ENCODE results near the gene AKNAD1.

AKNAD1 gene

GRCh38 chr1:108843390-108844137, 13.3 kb downstream of the AKNAD1 start:
- Histone ChIP-seq H3K4me1 (ENCODE audit: control insufficient read depth, insufficient read depth, low read length) (no peaks in the 10 kb centered on the region), H3K4me3 (ENCODE audit: low read depth, low read length) (no peak overlapping the region), H3K36me3 (ENCODE audit: control insufficient read depth, insufficient read depth, low read length) (no peaks in the 10 kb centered on the region), H3K27me3 (ENCODE audit: control insufficient read depth, insufficient read depth, low read length) (no peaks in the 10 kb centered on the region), H3K9me3 (ENCODE audit: control insufficient read depth, insufficient read depth, low read length) (no peaks in the 10 kb centered on the region), H3K9ac (ENCODE audit: low read depth, low read length) (no peak overlapping the region)

GRCh38 chr1:108842525-108843181, 14.2 kb downstream of the AKNAD1 start:
- H3K4me1 ChIP-seq (ENCODE audit: control insufficient read depth, insufficient read depth, low read length), result no peaks in the 10 kb centered on the region
- H3K4me3 ChIP-seq (ENCODE audit: low read depth, low read length), result no peak overlapping the region
- no peaks in the 10 kb centered on the region for H3K36me3 ChIP-seq (ENCODE audit: control insufficient read depth, insufficient read depth, low read length)
- H3K9ac ChIP-seq (ENCODE audit: low read depth, low read length), result no peak overlapping the region
- H3K27me3 ChIP-seq (ENCODE audit: control insufficient read depth, insufficient read depth, low read length), result no peaks in the 10 kb centered on the region
- H3K9me3 ChIP-seq (ENCODE audit: control insufficient read depth, insufficient read depth, low read length), result no peaks in the 10 kb centered on the region

GRCh38 chr1:108841703-108842102, 15.2 kb downstream of the AKNAD1 start:
- Histone ChIP-seq H3K9ac (ENCODE audit: low read depth, low read length) (no peak overlapping the region), H3K4me1 (ENCODE audit: control insufficient read depth, insufficient read depth, low read length) (no peaks in the 10 kb centered on the region), H3K36me3 (ENCODE audit: control insufficient read depth, insufficient read depth, low read length) (no peaks in the 10 kb centered on the region), H3K4me3 (ENCODE audit: low read depth, low read length) (no peak overlapping the region), H3K9me3 (ENCODE audit: control insufficient read depth, insufficient read depth, low read length) (no peaks in the 10 kb centered on the region), H3K27me3 (ENCODE audit: control insufficient read depth, insufficient read depth, low read length) (no peaks in the 10 kb centered on the region)

- H3K4me3 ChIP-seq (ENCODE audit: low read depth, low read length), result no peak overlapping the region
- peaks cover 2% of the 10 kb centered on the region for H3K4me1 ChIP-seq (ENCODE audit: control insufficient read depth, insufficient read depth, low read length)
- H3K36me3 ChIP-seq (ENCODE audit: control insufficient read depth, insufficient read depth, low read length), result no peaks in the 10 kb centered on the region
- H3K9ac ChIP-seq (ENCODE audit: low read depth, low read length), result no peak overlapping the region
- H3K9me3 ChIP-seq (ENCODE audit: control insufficient read depth, insufficient read depth, low read length), result no peaks in the 10 kb centered on the region
- no peaks in the 10 kb centered on the region for H3K27me3 ChIP-seq (ENCODE audit: control insufficient read depth, insufficient read depth, low read length)
Observed at GRCh38 chr1:108832929-108833328, 24.0 kb downstream of the AKNAD1 start.

GRCh38 chr1:108831225-108831624, 25.7 kb downstream of the AKNAD1 start:
- H3K4me3 ChIP-seq (ENCODE audit: low read depth, low read length), result no peak overlapping the region

GRCh38 chr1:108830119-108831008, 26.5 kb downstream of the AKNAD1 start:
- Histone ChIP-seq H3K4me3 (ENCODE audit: low read depth, low read length) (no peak overlapping the region), H3K4me1 (ENCODE audit: control insufficient read depth, insufficient read depth, low read length) (peaks cover 2% of the 10 kb centered on the region), H3K36me3 (ENCODE audit: control insufficient read depth, insufficient read depth, low read length) (no peaks in the 10 kb centered on the region), H3K9me3 (ENCODE audit: control insufficient read depth, insufficient read depth, low read length) (no peaks in the 10 kb centered on the region), H3K27me3 (ENCODE audit: control insufficient read depth, insufficient read depth, low read length) (no peaks in the 10 kb centered on the region), H3K9ac (ENCODE audit: low read depth, low read length) (no peak overlapping the region)

More at GRCh38 chr1:108831225-108831624, 25.7 kb downstream of the AKNAD1 start:
- H3K9me3 ChIP-seq (ENCODE audit: control insufficient read depth, insufficient read depth, low read length), result no peaks in the 10 kb centered on the region
- no peak overlapping the region for H3K9ac ChIP-seq (ENCODE audit: low read depth, low read length)
- peaks cover 2% of the 10 kb centered on the region for H3K4me1 ChIP-seq (ENCODE audit: control insufficient read depth, insufficient read depth, low read length)
- H3K27me3 ChIP-seq (ENCODE audit: control insufficient read depth, insufficient read depth, low read length), result no peaks in the 10 kb centered on the region
- H3K36me3 ChIP-seq (ENCODE audit: control insufficient read depth, insufficient read depth, low read length), result no peaks in the 10 kb centered on the region

GRCh38 chr1:108829498-108829916, 27.4 kb downstream of the AKNAD1 start:
- Histone ChIP-seq H3K36me3 (ENCODE audit: control insufficient read depth, insufficient read depth, low read length) (no peaks in the 10 kb centered on the region), H3K4me3 (ENCODE audit: low read depth, low read length) (no peak overlapping the region), H3K27me3 (ENCODE audit: control insufficient read depth, insufficient read depth, low read length) (no peaks in the 10 kb centered on the region), H3K9me3 (ENCODE audit: control insufficient read depth, insufficient read depth, low read length) (no peaks in the 10 kb centered on the region), H3K4me1 (ENCODE audit: control insufficient read depth, insufficient read depth, low read length) (peaks cover 2% of the 10 kb centered on the region), H3K9ac (ENCODE audit: low read depth, low read length) (no peak overlapping the region)

GRCh38 chr1:108828074-108828961, 28.6 kb downstream of the AKNAD1 start:
- Histone ChIP-seq H3K36me3 (ENCODE audit: control insufficient read depth, insufficient read depth, low read length) (no peaks in the 10 kb centered on the region), H3K27me3 (ENCODE audit: control insufficient read depth, insufficient read depth, low read length) (no peaks in the 10 kb centered on the region), H3K4me3 (ENCODE audit: low read depth, low read length) (no peak overlapping the region), H3K9me3 (ENCODE audit: control insufficient read depth, insufficient read depth, low read length) (no peaks in the 10 kb centered on the region), H3K4me1 (ENCODE audit: control insufficient read depth, insufficient read depth, low read length) (peaks cover 2% of the 10 kb centered on the region), H3K9ac (ENCODE audit: low read depth, low read length) (no peak overlapping the region)

- H3K9me3 ChIP-seq (ENCODE audit: control insufficient read depth, insufficient read depth, low read length), result no peaks in the 10 kb centered on the region
- H3K4me1 ChIP-seq (ENCODE audit: control insufficient read depth, insufficient read depth, low read length), result peaks cover 2% of the 10 kb centered on the region
- no peak overlapping the region for H3K4me3 ChIP-seq (ENCODE audit: low read depth, low read length)
- no peaks in the 10 kb centered on the region for H3K27me3 ChIP-seq (ENCODE audit: control insufficient read depth, insufficient read depth, low read length)
- H3K36me3 ChIP-seq (ENCODE audit: control insufficient read depth, insufficient read depth, low read length), result no peaks in the 10 kb centered on the region
- H3K9ac ChIP-seq (ENCODE audit: low read depth, low read length), result no peak overlapping the region
Observed at GRCh38 chr1:108826081-108826635, 30.7 kb downstream of the AKNAD1 start.

- Histone ChIP-seq H3K9me3 (ENCODE audit: control insufficient read depth, insufficient read depth, low read length) (no peaks in the 10 kb centered on the region), H3K27me3 (ENCODE audit: control insufficient read depth, insufficient read depth, low read length) (no peaks in the 10 kb centered on the region), H3K36me3 (ENCODE audit: control insufficient read depth, insufficient read depth, low read length) (no peaks in the 10 kb centered on the region), H3K4me3 (ENCODE audit: low read depth, low read length) (no peak overlapping the region), H3K9ac (ENCODE audit: low read depth, low read length) (no peak overlapping the region), H3K4me1 (ENCODE audit: control insufficient read depth, insufficient read depth, low read length) (no peaks in the 10 kb centered on the region)
Observed at GRCh38 chr1:108824051-108824450, 32.8 kb downstream of the AKNAD1 start.

- no peak overlapping the region for H3K4me3 ChIP-seq (ENCODE audit: low read depth, low read length)
Observed at GRCh38 chr1:108823632-108824031, 33.3 kb downstream of the AKNAD1 start.

More at GRCh38 chr1:108823632-108824031, 33.3 kb downstream of the AKNAD1 start:
- no peak overlapping the region for H3K9ac ChIP-seq (ENCODE audit: low read depth, low read length)
- no peaks in the 10 kb centered on the region for H3K27me3 ChIP-seq (ENCODE audit: control insufficient read depth, insufficient read depth, low read length)
- no peaks in the 10 kb centered on the region for H3K36me3 ChIP-seq (ENCODE audit: control insufficient read depth, insufficient read depth, low read length)
- no peaks in the 10 kb centered on the region for H3K9me3 ChIP-seq (ENCODE audit: control insufficient read depth, insufficient read depth, low read length)
- H3K4me1 ChIP-seq (ENCODE audit: control insufficient read depth, insufficient read depth, low read length), result no peaks in the 10 kb centered on the region
